AG10803 (cell line): ENCODE data around the gene PARD3.

ENCODE experiments used
- DNase-seq: peaks from one replicate; pipeline ENCODE4 v3.0.0; 2010; ENCODE audit warnings: low read depth
- H3K4me3 ChIP-seq: 2 replicates; pipeline ENCODE4 v1.5.1; 2011; ENCODE audit warnings: mild to moderate bottlenecking, low read length, control low read depth
- CTCF ChIP-seq: conservative IDR thresholded peaks from 2 replicates; pipeline ENCODE4 v1.5.1; 2011; ENCODE audit warnings: mild to moderate bottlenecking, low read length, control low read depth, inconsistent platforms

PARD3 gene

GRCh38 chr10:34195364-34196057 lies 619.6 kb downstream of the PARD3 start:
- TF ChIP-seq CTCF, result no peak

GRCh38 chr10:34193931-34194626 lies 621.0 kb downstream of the PARD3 start:
- peak; percentile 75 for DNase-seq
- no peak overlapping the region for H3K4me3 ChIP-seq
- no peak for TF ChIP-seq CTCF

More at GRCh38 chr10:34195364-34196057, 619.6 kb downstream of the PARD3 start:
- no peak overlapping the region for H3K4me3 ChIP-seq
- no peak for DNase-seq

- no peak for DNase-seq
- no peak overlapping the region for H3K4me3 ChIP-seq
- TF ChIP-seq CTCF, result no peak
These were observed 622.5 kb downstream of the PARD3 start for GRCh38 chr10:34192646-34193045.

GRCh38 chr10:34191406-34191805 lies 623.7 kb downstream of the PARD3 start:
- no peak for TF ChIP-seq CTCF
- H3K4me3 ChIP-seq, result no peak overlapping the region
- DNase-seq, result no peak

GRCh38 chr10:34190580-34190979 lies 624.5 kb downstream of the PARD3 start:
- no peak for DNase-seq
- TF ChIP-seq CTCF, result no peak
- H3K4me3 ChIP-seq, result no peak overlapping the region

GRCh38 chr10:34189830-34190229 lies 625.3 kb downstream of the PARD3 start:
- no peak for DNase-seq
- no peak for TF ChIP-seq CTCF
- H3K4me3 ChIP-seq, result no peak overlapping the region

- TF ChIP-seq CTCF, result no peak
- DNase-seq, result no peak
- H3K4me3 ChIP-seq, result no peak overlapping the region
These were observed 626.9 kb downstream of the PARD3 start for GRCh38 chr10:34188221-34188620.
